H7 (cell line): Measurements from ENCODE around the gene CCDC15. TPM values are rescaled to one million over a fixed set of nuclear protein-coding genes. Genes with fewer than 3 reads are reported as not detected.

Experiments used
- DNase-seq: peaks from one replicate; pipeline ENCODE4 v3.0.0; 2012
- H3K27me3 ChIP-seq: 2 replicates; pipeline ENCODE4 v1.6.0; 2011; ENCODE audit warnings: mild to moderate bottlenecking, low read length; ENCODE audit not compliant: control insufficient read depth, insufficient read depth
- H3K36me3 ChIP-seq: replicated peaks from 2 replicates; pipeline ENCODE4 v1.5.1; 2011; ENCODE audit warnings: low read length; ENCODE audit not compliant: control insufficient read depth, insufficient read depth
- H3K4me3 ChIP-seq: 2 replicates; pipeline ENCODE4 v1.5.1; 2011; ENCODE audit warnings: low read depth, mild to moderate bottlenecking, control low read depth, low read length, moderate library complexity; ENCODE audit not compliant: insufficient read depth
- total RNA-seq: library from RNA; depleted of rRNA; stranded (reverse); fragments of >200 nt; shearing (Covaris generic); gene quantifications from 2 replicates; pipeline ENCODE4 v1.2.3, GENCODE V29; 2014; rRNA removed

The CCDC15 gene, protein sequence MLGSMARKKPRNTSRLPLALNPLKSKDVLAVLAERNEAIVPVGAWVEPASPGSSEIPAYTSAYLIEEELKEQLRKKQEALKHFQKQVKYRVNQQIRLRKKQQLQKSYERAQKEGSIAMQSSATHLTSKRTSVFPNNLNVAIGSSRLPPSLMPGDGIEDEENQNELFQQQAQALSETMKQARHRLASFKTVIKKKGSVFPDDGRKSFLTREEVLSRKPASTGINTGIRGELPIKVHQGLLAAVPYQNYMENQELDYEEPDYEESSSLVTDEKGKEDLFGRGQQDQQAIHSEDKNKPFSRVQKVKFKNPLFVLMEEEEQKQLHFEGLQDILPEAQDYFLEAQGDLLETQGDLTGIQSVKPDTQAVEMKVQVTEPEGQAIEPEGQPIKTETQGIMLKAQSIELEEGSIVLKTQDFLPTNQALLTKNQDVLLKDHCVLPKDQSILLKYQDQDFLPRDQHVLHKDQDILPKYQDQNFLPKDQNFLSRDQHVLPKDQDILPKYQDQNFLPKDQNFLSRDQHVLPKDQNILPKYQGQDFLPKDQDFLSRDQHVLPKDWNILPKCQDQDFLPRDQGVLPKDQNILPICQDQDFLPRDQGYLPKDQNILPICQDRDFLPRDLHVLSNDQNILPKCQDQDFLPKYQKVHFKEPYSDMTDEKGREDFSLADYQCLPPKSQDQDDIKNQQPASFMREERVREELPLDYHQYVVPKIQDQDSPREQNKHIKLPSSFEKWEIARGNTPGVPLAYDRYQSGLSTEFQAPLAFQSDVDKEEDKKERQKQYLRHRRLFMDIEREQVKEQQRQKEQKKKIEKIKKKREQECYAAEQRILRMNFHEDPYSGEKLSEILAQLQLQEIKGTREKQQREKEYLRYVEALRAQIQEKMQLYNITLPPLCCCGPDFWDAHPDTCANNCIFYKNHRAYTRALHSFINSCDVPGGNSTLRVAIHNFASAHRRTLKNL
- total RNA-seq: 1.2 and 3.0 TPM in 2 replicates

DNA sequence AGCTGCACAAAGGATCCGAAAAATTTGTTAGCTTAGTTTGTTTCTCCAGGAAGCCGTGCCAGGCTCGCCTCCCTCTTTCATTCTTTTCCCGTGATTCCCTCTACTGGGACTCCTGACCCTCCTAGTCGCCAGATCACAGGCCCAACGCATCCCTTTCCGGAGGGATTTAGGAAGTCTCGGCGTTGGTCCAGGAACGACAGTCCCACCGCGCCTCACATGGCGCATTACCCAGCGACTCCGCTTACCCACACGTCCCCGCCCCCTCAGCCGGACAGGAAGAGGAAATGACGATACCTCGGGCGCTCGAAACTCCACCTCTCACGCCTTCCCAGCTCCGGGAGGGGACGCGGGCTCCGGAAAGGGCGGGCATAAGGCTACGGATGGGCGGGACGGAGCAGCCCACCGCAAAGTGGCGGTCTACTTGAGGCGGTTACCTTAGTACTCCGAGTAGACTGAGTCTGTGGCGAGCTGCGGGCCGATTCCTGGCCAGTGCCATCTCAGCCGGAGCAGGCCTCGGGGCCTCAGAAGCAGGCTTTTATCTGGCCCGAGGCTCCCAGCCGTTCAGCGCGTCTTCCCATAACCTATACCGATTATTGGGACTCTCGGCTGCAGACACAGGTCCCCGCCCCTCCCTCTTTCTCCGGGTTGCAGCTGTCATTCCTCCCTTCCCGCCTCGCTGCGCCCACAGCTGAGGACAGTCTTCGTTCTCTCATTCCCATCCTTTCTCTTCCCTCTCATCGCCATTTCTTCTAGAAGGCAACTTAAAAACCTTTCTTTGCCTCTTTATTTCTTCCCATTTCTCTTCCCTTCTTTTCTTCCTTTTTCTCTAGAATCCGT is at the start of gene CCDC15:
TSS of gene CCDC15 (plus strand) at position 450 of the 837 bp plus-strand sequence. CDS start 531 bp downstream, outside the sequence.
- no peaks in the 10 kb centered on the region for H3K36me3 ChIP-seq
- peak within 1 kb of the TSS; percentile 65 for H3K4me3 ChIP-seq
- H3K27me3 ChIP-seq: peaks cover 2% of the 10 kb centered on the region; the same call in 1 of the 2 replicates
- DNase-seq: peak; percentile 84

- no peak for DNase-seq
- Histone ChIP-seq H3K27me3 (peaks cover 18% of the 10 kb centered on the region), H3K36me3 (no peaks in the 10 kb centered on the region), H3K4me3 (no peak overlapping the region)
These were observed 38.2 kb upstream of the CCDC15 start for GRCh38 chr11:124915541-124916369.

DNA sequence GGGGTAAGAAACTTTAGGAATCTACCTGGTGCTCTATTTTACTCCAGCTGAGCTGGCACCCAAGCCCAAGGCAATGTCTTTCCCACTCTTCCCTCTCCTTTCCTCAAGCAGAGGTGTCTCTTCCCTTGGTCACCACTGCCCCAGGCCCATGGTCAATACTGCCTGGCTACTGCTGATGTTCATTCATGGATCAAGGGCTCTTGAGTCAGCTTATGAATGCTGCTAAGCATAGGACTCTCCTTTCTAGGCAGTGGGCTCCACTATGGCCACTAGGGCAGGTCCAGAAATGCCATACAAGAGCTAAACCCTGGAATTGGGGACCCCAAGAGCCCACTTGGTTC is 37.7 kb upstream of the CCDC15 start:
- Histone ChIP-seq H3K36me3 (no peaks in the 10 kb centered on the region), H3K4me3 (no peak overlapping the region), H3K27me3 (peaks cover 23% of the 10 kb centered on the region)
- no peak for DNase-seq

DNA sequence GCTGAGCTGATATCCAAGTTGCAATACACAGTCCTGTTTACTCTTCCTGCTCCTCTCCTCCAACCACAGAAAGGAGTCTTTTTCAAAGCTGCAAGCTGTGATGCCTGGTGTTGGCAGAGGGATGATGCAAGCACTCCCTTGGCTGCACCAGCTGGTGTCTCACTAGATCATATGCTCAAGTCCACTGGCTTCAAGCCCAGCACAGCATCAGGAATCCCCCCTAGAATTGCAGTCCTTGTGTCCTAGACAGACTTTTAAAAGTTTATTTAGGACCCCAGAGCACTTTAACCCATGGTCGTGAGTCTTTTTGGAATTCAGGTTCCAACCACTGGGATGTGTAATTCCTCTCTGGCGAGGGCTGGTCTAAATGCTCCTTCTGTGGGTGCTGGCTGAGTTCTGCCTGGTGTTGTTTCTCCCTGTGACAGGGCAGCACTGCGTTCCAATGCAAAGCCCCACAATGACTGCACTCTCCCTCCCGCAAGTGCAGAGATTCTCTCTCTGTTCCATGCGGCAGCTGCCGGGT is 36.8 kb upstream of the CCDC15 start:
- Histone ChIP-seq H3K36me3 (no peaks in the 10 kb centered on the region), H3K4me3 (no peak overlapping the region), H3K27me3 (peaks cover 32% of the 10 kb centered on the region)
- no peak for DNase-seq

DNA sequence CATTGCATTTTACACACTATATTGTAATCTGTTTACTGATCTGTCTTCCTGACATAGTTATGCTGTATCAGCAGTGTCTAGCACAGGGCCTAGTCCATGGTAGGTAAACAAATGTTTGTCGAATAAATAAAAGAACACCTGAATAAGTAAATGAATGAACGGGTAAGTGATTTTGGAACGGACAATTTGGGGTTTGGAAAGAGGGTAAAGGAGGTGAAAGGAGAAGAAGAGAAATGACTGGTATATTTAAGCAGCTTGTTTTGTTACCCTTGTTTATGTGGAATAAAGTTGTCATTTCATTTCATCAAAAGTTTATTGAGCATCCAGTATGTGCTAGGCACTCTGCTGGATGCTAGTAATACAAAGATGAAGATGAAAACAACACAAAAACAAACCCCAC is 35.1 kb upstream of the CCDC15 start, which contains the start of gene HEPN1:
TSS of gene HEPN1 (plus strand) at position 301 of the 400 bp plus-strand sequence.
- H3K4me3 ChIP-seq: no peak within 1 kb of the TSS
- H3K27me3 ChIP-seq: peaks cover 44% of the 10 kb centered on the region
- no peaks in the 10 kb centered on the region for H3K36me3 ChIP-seq
- DNase-seq: no peak

GRCh38 chr11:124919898-124920297 is 34.1 kb upstream of the CCDC15 start:
- peaks cover 44% of the 10 kb centered on the region for H3K27me3 ChIP-seq
- DNase-seq: no peak
- no peaks in the 10 kb centered on the region for H3K36me3 ChIP-seq
- no peak overlapping the region for H3K4me3 ChIP-seq

- Histone ChIP-seq H3K27me3 (peaks cover 45% of the 10 kb centered on the region), H3K36me3 (no peaks in the 10 kb centered on the region), H3K4me3 (peak overlapping the region; percentile 53; the same call in 1 of the 2 replicates)
- no peak for DNase-seq
These were observed 33.6 kb upstream of the CCDC15 start for GRCh38 chr11:124920356-124920755.

DNA sequence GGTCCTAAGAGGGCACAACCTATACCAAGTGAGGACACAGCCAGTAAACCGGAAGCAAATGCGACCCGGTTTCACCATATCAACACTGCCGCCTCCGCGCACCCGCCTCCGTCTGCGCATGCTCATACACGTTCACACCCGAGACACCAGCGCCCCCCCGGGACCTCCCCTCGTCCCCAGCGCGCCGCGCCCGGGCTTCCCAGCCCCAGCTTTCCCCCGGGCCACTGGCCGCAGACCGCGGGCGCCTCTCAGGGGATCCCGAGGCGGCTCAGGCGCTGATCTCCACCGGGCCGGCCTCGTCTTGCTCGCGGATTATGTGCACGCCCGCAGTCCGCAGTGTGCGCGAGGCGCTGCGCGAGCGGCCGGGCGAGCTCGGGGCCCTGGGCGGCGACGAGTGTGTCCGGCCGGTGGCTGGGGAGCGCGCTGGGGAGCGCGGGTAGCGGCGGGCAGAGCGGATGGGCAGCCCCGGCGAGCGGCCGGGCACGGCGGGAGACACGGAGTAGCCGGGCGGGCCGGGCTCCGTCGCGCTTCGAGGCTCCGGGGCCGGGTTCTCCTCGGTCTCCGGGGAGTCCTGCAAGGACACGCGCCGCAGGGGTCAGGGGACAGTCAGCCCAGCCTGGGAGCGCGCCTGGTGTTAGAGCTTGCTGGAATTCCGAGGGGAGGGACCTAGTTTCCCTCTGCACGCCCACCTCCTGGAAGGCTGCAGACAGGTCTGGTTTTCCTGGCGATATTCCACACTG is 33.0 kb upstream of the CCDC15 start:
- H3K27me3 ChIP-seq: peaks cover 45% of the 10 kb centered on the region

GRCh38 chr11:124922831-124923230 is 31.2 kb upstream of the CCDC15 start:
- H3K36me3 ChIP-seq: no peaks in the 10 kb centered on the region
- no peak for DNase-seq
- no peak overlapping the region for H3K4me3 ChIP-seq
- peaks cover 45% of the 10 kb centered on the region for H3K27me3 ChIP-seq

More for the DNA sequence above, 33.0 kb upstream of the CCDC15 start:
- Histone ChIP-seq H3K36me3 (no peaks in the 10 kb centered on the region), H3K4me3 (peak overlapping the region; percentile 53)
- DNase-seq: peak; percentile 90

DNA sequence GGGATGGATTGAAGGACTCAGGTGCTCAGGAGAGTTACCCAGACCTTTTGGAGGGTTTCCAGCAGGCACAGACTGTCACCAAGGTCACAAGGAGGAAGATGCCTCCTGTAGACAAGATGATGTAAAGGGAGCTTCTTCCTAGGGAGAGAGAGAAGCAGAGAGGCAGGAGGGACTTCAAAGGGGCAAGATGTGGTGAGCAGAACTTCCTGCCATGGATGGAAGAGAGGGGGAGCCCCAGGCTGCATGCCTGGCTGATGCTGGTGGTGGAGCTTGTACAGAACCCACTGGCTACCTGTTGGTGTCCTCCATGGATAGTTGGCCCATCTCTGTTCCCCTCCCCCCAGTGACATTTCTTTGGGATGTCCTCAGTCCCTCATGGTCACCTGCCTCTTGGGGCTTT is 30.7 kb upstream of the CCDC15 start:
- Histone ChIP-seq H3K36me3 (no peaks in the 10 kb centered on the region), H3K4me3 (no peak overlapping the region), H3K27me3 (peaks cover 44% of the 10 kb centered on the region)
- no peak for DNase-seq

- no peak for DNase-seq
These were observed 24.9 kb upstream of the CCDC15 start for GRCh38 chr11:124928942-124929665.

GRCh38 chr11:124930799-124931198 is 23.2 kb upstream of the CCDC15 start:
- Histone ChIP-seq H3K36me3 (no peaks in the 10 kb centered on the region), H3K27me3 (no peaks in the 10 kb centered on the region), H3K4me3 (no peak overlapping the region)
- DNase-seq: no peak

More at GRCh38 chr11:124928942-124929665, 24.9 kb upstream of the CCDC15 start:
- 0 out of 2 replicates have a peak, but pooled peaks cover 1% of the 10 kb centered on the region for H3K27me3 ChIP-seq
- no peak overlapping the region for H3K4me3 ChIP-seq
- H3K36me3 ChIP-seq: no peaks in the 10 kb centered on the region
